Glutamatergic neuron (in vitro differentiated cells): ENCODE measurements around the gene PRKCA. TPM values are rescaled to one million over a fixed set of nuclear protein-coding genes. Genes with fewer than 3 reads are reported as not detected.
"Not testable (repeated sequence)": the region's sequence is repeated elsewhere in the genome, so short reads cannot be mapped to it uniquely, and the experiment has no call there.

Experiments used
- DNase-seq: peaks from one replicate; pipeline ENCODE4 v3.0.0; 2022
- H3K27ac Mint-ChIP-seq: one replicate; pipeline ENCODE4 v1.8.0; 2020; ENCODE audit warnings: mild to moderate bottlenecking, mixed read lengths, inconsistent platforms; ENCODE audit not compliant: unreplicated experiment
- H3K27me3 Mint-ChIP-seq: one replicate; pipeline ENCODE4 v1.8.0; 2020; ENCODE audit warnings: mild to moderate bottlenecking, moderate library complexity, mixed read lengths, inconsistent platforms; ENCODE audit not compliant: unreplicated experiment
- H3K36me3 Mint-ChIP-seq: one replicate; pipeline ENCODE4 v1.8.0; 2020; ENCODE audit warnings: mild to moderate bottlenecking, mixed read lengths, inconsistent platforms; ENCODE audit not compliant: unreplicated experiment
- H3K4me1 Mint-ChIP-seq: one replicate; pipeline ENCODE4 v1.8.0; 2020; ENCODE audit warnings: mild to moderate bottlenecking, low read depth, mixed read lengths, inconsistent platforms; ENCODE audit not compliant: unreplicated experiment
- H3K4me3 Mint-ChIP-seq: one replicate; pipeline ENCODE4 v1.8.0; 2020; ENCODE audit warnings: mild to moderate bottlenecking, mixed read lengths, inconsistent platforms; ENCODE audit not compliant: unreplicated experiment
- H3K9me3 Mint-ChIP-seq: one replicate; pipeline ENCODE4 v1.8.0; 2020; ENCODE audit warnings: mild to moderate bottlenecking, moderate library complexity, mixed read lengths, inconsistent platforms; ENCODE audit not compliant: unreplicated experiment
- total RNA-seq: library from RNA; stranded (reverse); fragmentation: NEBNext Ultra II Directional; extraction: Animal tissue kit (Norgen Biotek cat#: 25700); gene quantifications from one replicate; pipeline ENCODE4 v1.2.1, GENCODE V29; 2021; ENCODE audit not compliant: unreplicated experiment
- TF ChIP-seq, protein P1 (sequence below): fragments of 200-600 bp; sonication (generic); IDR thresholded peaks from one replicate; pipeline ENCODE4 v1.5.0; 2021; ENCODE audit not compliant: partially characterized antibody, unreplicated experiment

Gene PRKCA
- total RNA-seq, 1 donor from 2014 or later: 2.2 TPM

DNA sequence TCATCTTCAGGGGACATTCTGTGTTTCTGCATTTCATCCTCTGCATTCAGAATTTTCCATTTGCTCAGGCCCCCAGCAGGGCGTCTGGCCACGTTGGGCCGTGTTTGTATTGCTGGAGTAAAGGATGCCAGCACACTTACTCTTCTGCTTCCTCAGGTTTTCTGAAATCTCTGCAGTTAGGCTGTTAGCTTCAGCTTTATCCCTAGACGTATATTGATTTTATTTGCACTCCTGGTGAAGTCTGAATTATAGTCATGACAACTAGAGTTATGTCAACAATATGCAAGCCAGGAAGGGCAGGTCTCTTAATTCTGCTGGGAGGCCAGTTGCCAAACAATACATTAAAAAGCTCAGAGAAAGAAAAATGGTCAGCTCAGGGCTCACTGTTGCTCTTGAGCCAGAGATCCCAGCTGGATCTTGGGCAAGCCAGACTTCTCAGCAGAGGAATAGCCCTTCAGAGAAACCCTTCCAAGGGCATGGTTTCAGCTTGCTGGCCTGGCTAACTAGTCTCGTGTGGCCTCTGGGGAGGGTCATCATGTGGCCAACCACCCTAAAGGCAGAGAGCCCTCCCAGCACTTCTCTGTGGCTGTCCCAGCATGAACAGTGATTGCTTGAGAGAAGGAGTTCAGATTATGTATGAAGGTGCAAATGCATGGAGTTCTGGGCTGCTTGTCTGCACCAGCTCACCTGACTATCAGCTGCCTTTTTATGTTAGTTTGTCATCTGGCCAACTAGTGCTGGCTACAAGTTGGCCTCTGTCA is 422.3 kb downstream of the PRKCA start:
- Mint-ChIP-seq H3K27me3 (peaks cover 6% of the 10 kb centered on the region), H3K4me1 (peaks cover 6% of the 10 kb centered on the region), H3K27ac (no peak overlapping the region), H3K36me3 (no peaks in the 10 kb centered on the region), H3K9me3 (no peaks in the 10 kb centered on the region), H3K4me3 (no peak overlapping the region)
- DNase-seq: no peak
- TF ChIP-seq, protein P1, sequence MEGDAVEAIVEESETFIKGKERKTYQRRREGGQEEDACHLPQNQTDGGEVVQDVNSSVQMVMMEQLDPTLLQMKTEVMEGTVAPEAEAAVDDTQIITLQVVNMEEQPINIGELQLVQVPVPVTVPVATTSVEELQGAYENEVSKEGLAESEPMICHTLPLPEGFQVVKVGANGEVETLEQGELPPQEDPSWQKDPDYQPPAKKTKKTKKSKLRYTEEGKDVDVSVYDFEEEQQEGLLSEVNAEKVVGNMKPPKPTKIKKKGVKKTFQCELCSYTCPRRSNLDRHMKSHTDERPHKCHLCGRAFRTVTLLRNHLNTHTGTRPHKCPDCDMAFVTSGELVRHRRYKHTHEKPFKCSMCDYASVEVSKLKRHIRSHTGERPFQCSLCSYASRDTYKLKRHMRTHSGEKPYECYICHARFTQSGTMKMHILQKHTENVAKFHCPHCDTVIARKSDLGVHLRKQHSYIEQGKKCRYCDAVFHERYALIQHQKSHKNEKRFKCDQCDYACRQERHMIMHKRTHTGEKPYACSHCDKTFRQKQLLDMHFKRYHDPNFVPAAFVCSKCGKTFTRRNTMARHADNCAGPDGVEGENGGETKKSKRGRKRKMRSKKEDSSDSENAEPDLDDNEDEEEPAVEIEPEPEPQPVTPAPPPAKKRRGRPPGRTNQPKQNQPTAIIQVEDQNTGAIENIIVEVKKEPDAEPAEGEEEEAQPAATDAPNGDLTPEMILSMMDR: no peak

DNA sequence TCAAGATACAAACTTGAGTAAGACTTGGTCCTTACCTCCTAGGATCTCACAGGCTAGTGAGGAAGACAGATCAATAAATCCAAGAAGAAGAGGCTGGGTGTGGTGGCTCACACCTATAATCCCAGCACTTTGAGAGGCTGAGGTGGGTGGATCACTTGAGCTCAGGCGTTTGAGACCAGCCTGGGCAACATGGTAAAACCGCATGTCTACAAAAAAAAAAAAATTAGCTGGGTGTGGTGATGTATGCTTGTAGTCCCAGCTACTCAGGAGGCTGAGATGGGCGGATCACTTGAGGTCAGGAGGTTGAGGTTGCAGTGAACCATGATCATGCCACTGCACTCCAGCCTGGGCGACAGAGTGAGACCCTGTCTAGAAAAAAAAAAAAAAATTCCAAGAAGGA is 423.0 kb downstream of the PRKCA start:
- H3K27me3 Mint-ChIP-seq, H3K9me3 Mint-ChIP-seq, H3K36me3 Mint-ChIP-seq, H3K4me1 Mint-ChIP-seq, H3K27ac Mint-ChIP-seq, DNase-seq, H3K4me3 Mint-ChIP-seq: not testable (repeated sequence)

DNA sequence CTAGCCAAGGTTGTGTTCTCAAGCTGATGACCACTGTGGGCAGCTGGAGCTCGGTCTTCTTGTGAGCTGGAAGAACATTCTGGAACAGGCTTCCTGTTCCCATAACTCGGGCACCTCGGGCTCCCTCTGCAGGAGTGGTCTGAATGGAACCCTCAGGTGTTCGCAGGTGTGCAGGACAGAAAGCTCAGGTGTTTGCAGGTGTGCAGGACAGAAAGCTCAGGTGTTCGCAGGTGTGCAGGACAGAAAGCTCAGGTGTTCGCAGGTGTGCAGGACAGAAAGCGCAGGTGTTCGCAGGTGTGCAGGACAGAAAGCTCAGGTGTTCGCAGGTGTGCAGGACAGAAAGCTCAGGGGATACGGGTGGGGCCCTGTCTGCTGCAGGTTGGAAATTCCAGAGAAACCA is 423.5 kb downstream of the PRKCA start:
- TF ChIP-seq, protein P1: no peak

DNA sequence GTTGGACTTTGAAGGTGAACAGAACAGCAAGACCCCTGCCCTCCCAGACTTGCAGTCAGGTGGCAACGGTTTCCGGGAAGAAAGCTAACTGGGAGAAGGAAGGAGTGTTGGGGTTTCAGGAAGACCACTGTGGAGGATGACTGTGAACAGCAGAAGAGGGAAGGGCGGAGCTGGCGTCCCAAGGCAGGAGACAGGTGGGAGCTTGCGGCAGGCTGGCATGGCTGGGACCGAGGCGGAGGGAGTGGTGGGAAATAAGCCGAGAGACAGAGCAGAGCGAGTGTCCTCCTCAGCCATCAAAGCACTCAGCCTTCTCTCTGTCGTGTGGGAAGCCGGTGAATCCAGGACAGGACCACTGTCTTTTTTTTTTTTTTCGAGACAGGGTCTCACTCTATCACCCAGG is 424.0 kb downstream of the PRKCA start:
- no peak for DNase-seq
- peaks cover 6% of the 10 kb centered on the region for H3K4me1 Mint-ChIP-seq
- H3K36me3 Mint-ChIP-seq: no peaks in the 10 kb centered on the region
- no peaks in the 10 kb centered on the region for H3K9me3 Mint-ChIP-seq
- TF ChIP-seq, protein P1: no peak
- peaks cover 6% of the 10 kb centered on the region for H3K27me3 Mint-ChIP-seq
- no peak overlapping the region for H3K27ac Mint-ChIP-seq
- no peak overlapping the region for H3K4me3 Mint-ChIP-seq

More for the DNA sequence above, 423.5 kb downstream of the PRKCA start:
- H3K27ac Mint-ChIP-seq: no peak overlapping the region
- H3K9me3 Mint-ChIP-seq: no peaks in the 10 kb centered on the region
- DNase-seq: no peak
- H3K27me3 Mint-ChIP-seq: peaks cover 6% of the 10 kb centered on the region
- no peaks in the 10 kb centered on the region for H3K36me3 Mint-ChIP-seq
- peaks cover 6% of the 10 kb centered on the region for H3K4me1 Mint-ChIP-seq
- no peak overlapping the region for H3K4me3 Mint-ChIP-seq

DNA sequence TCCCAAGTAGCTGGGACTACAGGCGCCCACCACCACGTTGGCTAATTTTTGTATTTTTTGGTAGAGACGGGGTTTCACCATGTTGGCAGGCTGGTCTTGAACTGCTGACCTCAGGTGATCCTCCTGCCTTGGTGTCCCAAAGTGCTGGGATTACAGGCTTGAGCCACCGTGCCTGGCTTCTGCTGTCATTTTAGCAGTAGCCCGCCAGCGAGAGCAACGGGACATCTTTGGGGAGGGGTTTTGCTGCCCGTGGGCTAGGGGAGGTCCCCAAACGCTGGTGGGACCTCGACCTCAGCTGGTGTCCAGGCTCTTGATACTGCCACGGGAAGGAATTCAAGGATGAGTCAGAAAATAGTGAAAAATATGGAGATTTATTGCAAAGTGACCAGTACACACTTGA is 424.4 kb downstream of the PRKCA start:
- Mint-ChIP-seq H3K27ac (no peak overlapping the region), H3K27me3 (peaks cover 6% of the 10 kb centered on the region), H3K36me3 (no peaks in the 10 kb centered on the region), H3K4me3 (no peak overlapping the region), H3K9me3 (no peaks in the 10 kb centered on the region), H3K4me1 (peaks cover 6% of the 10 kb centered on the region)
- TF ChIP-seq, protein P1: no peak
- DNase-seq: no peak
